ENCODE data around the gene EFCAB6.

- TF ChIP-seq CTCF (IDR thresholded peaks at IDR 0.05) (no peak), POLR2A (IDR thresholded peaks at IDR 0.05) (no peak)
These were observed 247.2 kb downstream of the EFCAB6 start for GRCh38 chr22:43564859-43565258.

Data from heart left ventricle (tissue), 13 donors.